Activated gamma-delta T cell treated with anti-CD3 and anti-CD28 coated beads, Interleukin-2, amount 50 U/mL, for 16 hours (primary cell): ENCODE results near the gene EPS15.

Experiments
- DNase-seq: peaks from one replicate; pipeline ENCODE4 v3.0.0-alpha.2; 2020; ENCODE audit warnings: low read depth

EPS15 gene

DNA sequence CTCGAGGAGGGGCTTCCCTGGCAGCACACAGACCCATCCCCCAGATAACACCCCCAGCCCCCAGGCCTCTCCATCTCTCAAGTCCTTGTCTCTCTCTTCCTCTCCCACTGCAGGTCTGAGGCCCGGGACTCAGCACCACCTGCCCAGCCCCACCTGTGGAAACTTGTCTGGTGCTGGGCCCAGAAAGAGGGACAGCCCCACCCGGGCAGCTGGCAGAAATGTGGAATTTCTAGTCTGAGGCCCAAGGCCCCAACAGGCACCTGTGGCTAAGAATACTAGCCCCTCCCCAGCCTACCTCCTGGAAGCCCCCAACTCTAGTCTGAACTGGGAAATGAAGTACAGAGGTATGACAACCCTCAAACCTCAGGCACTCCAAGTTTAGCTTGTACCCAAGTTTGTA is 204.1 kb downstream of the EPS15 start:
- no peak for DNase-seq

DNA sequence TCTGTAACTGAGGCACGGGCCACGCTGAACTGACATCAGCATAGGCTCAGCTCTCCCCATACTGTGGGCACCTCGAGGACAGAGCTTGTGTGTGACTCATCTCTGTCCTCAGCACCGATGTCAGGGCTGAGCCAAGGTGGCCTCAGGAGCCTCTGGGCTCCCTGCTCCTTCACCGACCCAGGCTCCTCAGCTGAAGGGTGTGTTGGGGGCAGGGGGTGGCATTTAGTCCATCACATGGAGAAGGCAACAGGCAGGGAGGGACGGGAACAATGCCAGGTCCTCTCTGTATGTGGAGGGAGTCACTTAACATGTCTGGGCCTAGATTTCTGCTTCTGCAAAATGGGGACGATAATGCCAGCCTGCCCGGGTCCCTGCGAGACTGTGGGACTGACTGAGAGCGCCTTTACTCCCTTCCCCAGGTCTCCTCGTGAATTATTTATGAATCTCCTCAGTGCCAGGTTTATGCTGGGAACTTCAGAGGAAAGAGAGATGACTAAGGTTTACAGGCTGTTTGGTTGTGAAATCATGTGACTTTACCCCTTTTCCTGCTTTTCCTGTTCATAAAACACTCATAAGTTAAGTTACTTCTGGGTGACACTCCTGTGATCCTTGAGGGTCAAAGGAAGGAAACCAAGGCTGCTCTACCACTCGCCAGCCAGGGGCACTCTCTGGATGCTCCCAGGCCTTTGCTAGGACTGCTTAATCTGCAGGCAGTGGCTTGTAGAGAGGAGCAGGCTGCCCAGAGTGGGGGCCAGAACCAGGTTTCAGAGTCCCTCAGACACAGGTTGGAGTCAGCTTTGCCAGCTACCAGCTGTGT is 204.9 kb downstream of the EPS15 start:
- no peak for DNase-seq

GRCh38 chr1:51313268-51313852 is 205.7 kb downstream of the EPS15 start:
- no peak for DNase-seq

DNA sequence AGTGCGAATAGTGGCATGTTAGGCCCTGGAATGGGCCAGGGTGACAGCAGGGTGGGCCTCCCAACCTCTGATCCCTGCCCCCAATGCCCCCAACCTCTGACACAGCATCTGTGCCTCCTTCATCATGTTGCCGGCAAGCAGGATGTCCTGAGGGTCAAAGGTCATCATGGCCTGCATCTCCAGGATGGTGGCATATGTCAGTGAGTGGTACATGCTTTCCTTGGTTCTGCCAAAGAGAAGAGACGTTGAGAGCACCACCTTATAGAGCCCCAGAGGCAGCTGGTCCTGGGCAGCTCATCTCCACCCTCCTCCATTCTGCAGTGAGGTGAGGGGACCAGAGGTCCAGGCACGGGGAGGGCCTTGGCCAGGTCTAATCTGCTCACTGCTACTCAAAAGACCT is 206.3 kb downstream of the EPS15 start:
- no peak for DNase-seq

GRCh38 chr1:51311826-51312225 is 207.2 kb downstream of the EPS15 start:
- DNase-seq: no peak

DNA sequence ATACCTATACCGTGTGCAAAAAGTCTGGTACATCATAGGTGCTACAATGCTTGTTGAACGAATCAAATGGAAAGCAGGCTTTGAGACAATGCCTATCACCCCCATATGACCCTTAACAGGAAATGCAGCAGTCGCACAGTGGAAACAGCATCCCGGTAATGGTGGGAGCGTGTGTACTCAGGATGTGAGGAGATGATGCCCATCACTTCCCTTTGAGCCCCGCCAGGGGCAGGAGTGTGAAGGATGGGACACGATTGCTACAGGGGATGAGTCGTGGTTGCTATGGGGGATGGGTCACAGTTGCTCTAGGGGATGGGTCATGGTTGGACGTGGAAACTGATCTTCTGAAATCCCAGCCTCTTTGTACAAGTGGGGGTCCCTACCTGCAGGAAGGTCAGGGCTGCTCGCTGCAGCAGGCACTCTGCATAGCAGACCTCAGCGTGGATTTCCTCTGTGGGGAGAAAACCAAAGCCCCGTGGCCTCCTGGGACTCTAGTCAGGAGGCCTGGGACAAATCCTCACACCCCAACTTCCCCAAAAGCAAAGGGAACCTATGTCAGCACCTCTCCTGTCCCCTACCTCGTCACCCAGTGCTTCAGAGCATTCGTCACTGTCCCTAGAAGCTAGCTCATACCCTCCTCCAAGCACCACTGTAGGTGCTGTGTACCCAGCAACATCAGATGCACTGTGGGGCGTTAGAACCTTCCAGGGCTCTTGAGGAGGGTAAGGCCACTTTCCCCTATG is 208.0 kb downstream of the EPS15 start:
- DNase-seq: no peak

DNA sequence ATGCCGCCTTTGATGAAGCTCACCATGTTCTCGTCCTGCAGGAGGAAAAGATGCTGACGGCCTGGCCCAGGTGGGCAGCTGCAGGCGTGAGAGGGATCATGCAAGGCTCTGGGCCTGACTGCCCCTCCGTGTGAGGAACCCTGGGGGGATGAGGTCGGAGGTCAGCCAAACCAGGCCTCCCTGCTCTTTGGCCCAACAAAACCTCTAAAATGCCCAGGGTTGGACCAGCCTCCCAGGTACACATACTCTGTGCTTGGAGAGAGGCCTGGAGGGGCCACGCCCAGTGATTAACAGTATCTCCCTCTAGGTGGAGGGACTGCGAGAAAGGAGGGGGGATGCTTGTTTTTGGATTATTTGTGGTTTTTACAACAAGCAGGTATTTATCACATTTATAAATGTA is 209.8 kb downstream of the EPS15 start:
- no peak for DNase-seq

DNA sequence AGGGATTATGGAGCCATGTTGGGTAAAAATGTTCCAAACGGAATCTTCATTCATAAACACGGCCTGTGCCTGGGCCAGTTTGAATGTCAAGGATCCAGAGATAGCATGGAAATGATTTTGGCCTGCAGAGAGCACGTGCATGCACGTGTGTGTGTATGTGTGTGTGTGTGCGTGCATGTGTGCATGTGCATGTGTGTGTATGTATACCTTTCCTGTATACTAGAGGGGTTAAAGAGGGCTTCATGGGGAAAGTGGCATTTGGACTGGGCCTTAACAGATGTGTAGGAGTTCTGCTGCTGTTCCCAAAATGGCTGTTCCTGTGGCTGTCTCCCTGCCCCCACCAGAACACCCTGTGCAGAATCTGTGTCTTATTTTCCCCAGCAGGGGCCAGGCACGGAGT is 210.4 kb downstream of the EPS15 start:
- no peak for DNase-seq

DNA sequence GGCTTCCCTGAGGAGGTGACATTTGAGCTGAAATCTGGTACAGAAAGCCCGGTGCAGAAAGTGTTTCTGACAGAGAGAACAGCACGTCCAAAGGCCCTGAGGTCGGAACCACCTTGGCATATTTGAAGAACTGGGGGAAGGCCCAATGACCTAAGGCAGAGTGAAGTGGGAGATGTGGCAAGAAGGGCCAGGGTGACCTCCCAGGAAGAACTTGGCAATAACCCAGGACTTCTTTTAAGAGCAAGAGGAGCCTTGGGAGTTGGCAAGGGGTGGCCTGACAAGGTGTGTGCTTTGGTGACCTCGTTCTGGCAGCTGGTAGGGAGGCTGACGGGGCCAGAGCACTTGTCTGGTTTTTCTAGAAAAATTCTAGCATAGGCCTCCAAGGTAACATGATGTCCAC is 212.1 kb downstream of the EPS15 start:
- DNase-seq: no peak

DNA sequence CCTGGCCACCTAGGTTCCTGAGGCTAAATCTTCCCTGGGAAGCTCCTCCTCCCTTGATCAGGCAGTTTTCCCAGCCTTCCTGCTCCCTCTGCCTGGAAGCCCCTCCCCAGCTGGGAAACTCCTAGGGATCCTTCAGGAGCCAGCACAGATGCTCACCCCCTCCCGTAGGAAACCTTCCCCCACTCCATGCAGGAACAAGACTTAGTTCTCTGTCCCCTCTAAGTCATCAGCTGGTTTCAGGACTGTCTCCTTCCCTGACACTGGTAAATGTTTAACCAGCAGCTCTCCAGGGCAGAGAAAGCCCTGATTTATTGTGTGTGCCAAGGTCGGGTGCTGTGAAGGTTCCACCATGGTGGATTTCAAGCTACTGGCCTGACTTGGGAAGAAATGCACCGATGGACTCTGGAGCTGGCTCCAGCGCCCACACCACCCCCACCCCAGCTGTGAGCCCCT is 213.7 kb downstream of the EPS15 start:
- no peak for DNase-seq

DNA sequence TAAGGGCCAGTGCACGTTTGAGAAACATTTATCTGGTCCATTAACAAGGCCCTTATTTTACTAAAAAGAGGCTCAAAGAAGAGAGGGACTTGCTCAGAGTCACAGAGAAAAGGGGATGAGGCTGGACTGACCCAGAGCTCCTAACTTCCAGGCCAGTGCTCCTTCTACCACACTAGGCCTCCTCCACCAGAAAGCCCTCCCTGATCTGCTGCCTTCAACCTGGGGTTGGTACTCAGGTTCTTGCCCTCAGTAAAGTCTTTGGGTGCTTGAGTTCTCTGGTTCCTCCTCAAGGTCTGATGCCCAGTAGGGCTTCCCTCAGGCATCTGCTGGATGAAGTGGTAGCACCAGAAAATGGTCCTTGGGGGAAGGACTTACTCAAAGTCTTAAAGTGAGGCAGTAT is 214.7 kb downstream of the EPS15 start:
- no peak for DNase-seq
